ENCODE results near the gene AOPEP.

Gene AOPEP

DNA sequence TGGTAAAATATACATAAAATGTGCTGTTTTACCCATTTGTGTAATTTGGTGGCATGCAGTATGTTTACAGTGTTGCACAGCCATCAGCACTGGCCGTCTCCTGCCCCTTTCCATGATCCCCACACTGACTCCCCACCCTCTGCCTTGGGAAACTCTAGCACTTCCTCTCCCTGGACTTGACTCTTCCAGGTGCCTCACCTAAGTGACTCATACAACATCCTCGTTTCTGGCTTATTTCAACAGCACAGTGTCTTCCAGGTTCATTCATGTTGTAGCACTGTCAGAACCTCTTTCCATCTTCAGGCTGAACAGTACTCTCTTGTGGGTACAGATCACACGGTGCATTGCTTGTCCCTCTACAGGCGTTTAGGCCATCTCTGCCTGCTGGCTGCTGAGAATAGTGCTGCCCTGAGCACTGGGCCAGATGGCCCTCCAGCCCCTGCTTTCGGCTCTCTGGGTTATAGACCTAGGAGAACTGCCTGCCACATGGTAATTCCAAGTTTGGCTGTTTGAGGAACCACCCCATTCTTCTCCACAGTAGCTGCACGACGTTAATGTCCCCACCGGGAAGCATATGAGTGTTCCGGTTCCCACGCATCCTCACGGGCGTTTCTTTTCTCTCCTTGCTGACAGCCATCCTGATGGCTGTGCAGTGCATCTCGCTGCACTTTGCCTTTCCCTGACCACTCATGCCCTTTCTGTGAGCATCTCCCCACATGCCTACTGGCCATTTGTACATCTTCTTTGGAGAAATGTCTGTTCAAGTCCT, 379.2 kb downstream of the AOPEP start:
- DNase-seq: no peak

DNA sequence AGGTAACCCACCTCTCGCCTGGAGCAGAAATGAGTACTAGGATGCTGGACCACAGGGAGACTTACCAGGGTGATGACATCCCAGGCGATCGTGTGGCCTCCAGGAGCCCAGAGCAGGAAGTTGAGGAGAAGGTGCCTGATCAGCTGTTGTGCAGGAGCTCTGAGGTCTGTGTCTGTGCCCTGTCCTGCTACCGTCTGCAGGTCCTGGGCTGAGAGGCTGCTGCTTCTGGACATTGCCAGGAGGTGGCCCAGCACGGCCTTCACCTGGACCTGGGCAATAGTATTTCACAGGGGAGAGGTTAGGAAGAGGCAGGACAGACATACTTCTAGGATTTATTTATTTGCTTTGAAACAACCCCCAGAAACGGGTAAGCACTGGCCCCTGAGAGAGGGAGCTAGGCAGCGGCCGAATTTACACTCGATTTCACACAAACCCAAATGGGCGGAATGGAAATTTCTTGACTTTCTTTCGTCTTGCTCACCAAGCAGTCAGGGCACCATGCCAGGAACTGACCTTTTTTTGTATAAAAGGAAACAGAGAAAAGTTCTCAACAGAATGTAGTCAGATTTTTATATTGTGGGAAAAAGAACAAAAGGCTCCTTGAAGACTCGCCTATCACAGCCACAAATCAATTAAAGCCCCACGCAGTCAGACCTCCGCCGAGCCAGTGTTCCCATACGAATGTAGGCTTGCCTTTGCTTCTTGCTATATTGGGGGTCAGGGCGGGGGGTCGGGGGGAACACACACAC, 380.7 kb downstream of the AOPEP start:
- no peak for DNase-seq

DNA sequence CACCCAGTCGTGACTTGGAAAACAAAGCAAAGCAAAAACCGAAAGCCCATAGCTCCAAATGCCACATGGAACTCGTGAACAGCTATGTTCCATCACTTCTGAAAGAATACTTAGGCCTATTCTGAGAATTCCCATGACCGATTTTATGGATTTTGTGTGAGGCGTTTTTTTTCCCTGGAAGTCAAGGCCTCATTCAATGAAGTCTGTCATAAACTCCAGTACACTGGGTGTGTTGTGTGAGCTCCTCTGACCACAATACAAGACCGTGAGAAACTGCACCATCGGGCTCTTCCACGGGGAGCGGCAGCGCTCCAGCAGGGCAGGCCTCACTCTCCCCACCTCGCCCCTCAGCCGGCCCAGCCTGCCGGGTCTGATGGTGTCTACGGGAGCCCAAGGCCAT, 381.5 kb downstream of the AOPEP start:
- DNase-seq: no peak

DNA sequence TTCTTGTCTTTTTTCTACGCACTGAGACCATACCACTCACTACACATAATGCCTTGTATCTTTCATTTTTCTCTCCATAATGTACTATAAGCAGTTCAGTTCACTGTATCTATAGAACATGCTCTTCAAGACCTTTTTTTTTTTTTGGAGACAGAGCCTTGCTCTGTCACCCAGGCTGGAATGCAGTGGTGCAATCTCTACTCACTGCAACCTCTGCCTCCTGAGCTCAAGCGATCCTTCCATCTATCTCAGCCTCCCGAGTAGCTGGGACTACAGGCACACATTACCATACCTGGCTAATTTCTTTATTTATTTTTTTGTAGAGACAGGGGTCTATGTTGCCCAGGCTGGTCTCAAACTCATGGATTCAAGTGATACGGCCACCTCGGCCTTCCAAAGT, 382.3 kb downstream of the AOPEP start:
- no peak for DNase-seq

DNA sequence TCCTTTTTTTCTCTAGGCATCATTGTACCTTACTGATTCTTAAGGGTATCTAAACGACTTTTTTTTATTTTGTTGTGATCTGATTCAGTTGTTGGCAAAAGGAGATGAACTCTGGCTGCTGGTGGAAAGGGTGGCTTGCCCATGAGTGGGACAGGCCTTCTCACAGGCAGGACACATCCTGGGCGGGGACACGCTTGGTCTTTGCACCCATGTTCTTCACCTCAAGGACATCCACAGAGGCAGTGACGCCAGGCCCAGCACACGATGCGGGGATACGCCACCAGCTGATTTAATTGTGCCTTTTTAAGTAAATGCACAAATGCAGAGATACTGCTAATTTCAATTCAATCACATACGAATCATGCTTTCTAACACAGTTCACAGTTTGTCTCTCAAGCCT, 383.0 kb downstream of the AOPEP start:
- DNase-seq: no peak

DNA sequence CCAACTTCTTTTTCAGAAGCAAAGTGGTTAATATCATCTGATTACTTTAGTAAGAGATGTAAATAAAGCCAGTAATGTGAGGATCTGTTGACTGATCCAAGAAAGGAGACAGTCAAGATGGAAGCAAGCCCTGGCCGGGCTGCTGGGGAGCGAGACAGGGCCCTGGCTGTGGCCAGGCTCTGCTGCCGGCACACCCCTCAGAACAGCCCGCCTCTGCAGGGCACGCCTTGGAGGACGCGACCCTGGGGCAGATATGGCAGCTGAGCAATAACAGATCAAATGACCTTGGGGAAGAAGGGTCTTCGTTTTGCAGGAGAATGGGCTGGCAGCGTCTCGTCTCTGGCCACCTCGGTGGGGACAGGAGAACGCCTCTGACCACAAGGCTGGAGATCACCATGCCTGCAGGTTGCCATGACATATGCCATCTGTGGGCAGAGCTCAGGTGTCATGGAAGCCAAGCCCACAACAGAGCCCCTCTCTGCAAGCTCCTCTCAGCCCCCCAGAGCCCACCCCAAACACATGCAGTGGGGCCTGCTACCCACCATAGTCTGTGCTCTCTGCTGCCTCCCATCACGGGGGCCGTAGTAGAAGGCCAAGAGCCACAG, 384.5 kb downstream of the AOPEP start:
- DNase-seq: no peak

DNA sequence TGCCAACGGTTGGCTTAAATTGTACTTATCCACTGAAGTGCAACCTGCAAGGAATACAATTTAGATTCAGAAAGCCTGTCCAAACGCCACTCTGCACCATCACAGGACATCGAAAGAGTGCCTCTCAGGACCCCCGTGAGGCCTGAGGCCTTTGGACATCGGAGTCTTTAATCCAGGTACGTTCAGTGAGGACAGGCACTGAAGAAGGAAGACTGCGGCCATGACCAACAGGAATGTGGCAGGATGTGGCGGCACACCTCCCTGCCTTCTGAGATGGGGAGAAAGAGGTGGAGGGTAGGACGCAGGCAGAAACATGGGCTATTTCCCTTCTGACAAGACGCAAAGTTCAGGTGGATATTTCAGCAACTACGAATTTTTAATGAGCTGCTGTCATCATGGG, 385.2 kb downstream of the AOPEP start:
- no peak for DNase-seq

DNA sequence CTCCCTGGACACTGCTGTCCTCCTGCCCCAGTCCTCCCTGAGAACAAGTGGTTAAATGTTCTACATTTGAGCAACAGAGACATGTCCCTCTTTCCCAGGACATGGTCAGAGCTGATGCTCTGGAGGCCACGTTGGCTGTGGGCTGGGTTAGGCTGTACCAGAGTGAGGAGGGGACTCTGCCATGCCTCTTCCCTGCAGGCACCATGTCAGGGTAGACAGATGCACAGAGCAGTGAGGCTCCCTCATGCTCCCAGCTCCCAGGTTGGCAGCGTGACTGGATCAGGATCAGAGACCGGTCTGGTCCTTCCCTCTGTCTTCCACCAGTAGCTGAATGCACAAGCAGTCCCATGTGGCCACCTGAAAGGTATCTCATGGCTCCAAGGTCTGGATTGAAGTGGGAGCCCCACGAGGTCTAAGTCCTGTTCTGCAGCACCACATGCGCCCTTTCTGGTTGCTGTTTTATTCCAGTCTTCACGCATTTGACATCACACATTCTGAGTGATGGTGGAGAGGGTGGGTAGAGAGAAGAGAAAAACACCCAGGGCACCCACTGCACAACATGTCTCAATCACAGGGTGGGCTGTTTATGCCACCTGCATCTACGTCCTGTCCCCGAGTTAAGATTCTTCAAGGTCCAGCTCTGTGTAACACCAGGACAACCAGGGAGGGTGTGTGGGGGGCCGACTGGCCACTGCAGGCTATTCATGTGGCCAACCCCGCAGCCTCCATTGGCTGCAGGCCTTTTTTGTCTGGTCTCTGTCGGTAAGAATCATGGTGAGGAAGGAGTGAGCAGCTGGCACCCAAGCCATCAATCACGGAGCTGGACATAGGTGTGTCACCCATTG, 386.2 kb downstream of the AOPEP start:
- no peak for DNase-seq

DNA sequence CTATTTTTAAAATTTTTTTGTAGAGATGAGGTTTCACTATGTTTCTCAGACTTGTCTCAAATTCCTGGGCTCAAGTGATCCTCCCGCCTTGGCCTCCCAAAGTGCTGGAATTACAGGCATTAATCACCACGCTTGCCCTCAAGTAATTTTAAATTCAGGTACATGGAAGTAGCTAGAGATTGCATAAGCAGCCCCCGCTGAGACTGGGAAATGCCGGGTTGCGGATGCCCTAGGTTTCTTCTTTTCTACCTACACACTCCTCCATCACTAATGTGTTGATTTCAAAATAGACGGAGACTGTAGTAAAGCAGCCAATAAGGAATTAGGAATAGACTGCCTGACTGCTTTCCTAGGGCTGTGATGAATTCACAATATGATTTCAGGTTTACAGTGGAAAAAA, 388.6 kb downstream of the AOPEP start:
- no peak for DNase-seq

DNA sequence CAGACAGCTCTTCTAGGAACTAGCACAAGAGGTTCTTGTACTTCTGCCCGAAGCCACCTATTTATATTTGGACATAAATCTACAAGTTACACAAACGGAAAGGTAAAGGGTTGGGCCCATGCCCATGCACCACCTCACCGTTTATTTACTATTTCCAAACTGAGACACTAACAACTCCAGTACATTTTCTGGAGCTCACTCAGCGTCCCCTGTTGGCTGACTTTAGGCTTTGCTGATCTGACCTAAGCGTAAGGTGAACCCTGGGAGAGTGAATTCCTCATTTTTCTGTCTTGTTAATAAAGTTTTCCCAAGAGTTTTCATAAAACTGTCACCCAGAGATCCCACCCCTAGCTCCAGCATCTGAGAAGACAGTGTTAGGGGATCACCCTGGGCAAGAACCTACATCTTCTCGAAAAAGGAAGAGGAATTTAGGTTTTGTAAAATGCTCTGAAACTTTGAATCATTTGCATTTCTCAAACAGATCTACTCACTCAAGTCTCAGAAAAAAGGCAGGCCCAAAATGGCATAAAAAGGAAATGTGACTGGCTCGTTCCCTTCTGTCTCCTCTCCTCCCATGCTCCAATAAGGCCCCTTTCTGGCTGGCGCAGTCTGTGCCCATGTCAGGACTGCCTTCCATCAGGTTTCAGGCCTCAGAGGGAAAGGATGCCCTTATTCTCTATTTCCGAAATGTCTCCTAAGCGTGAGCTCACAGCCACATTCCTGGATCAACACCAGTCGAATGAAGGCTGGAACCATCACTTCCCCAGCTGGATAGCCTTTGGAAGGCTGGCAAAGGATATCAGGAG, 389.7 kb downstream of the AOPEP start:
- DNase-seq: no peak

DNA sequence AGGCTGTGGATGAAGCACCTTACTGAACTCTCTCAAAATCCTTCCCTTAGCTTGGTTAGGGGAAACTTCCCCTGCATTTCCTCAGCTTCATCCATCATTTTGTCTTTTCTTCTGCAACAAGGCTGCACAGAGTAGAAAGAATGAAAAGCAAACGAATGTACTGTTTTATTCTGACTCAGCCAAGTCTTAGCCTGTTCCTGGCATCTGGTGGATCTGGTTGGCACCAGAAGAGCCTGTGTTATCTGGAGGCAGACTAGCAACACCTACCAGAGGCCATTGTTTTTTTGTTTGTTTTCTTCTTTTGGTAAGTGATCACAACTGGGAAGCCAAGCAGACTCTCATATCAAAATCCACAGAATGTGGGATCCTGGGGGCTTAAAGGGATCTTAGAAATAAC, 390.3 kb downstream of the AOPEP start:
- DNase-seq: no peak

DNA sequence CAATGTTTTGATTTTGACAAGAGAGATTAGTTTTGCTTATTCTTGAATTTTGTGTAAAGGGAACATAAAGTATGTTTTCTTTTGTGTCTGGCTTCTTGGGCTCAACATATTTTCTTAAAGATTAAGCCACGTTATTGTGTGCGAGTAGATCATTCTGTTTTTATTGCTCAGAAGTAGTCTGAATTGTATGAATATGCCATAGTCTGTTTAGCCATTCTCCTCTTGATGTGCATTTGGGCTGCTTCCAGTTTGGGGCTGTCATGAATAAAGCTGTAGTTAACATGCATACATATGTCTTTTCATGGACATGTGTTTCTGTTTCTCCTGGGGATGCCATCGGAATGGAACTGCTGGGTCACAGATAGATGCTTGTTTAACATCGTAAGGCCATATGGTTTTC, 392.1 kb downstream of the AOPEP start:
- no peak for DNase-seq

DNA sequence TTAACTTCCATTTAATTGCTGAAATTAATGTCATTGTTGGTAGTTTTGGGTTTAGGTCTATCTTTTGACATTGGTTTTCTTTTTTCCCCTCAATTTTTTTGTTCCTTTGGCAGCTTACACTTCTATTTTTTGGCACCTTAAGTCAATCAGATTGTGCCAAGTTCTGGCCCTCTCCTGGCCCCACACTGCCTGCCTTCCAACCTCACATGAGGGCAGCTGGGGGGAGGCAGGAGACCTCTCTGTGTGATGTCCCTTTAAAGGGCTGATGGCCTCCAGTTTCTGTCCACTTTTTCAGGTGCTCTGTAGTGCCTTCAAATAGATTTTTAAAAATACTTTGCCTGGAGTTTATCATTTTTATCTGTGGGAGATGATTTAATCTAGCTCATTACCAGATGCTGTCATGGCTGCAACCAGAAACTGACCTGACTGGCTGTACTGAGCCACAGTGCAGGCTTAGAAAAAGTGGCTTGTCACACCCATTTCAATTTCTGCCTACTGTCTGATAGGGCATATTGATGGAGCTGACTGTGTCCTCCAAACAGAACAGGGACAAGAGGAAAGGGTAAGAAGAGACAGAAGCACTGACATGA, 394.4 kb downstream of the AOPEP start:
- DNase-seq: no peak

DNA sequence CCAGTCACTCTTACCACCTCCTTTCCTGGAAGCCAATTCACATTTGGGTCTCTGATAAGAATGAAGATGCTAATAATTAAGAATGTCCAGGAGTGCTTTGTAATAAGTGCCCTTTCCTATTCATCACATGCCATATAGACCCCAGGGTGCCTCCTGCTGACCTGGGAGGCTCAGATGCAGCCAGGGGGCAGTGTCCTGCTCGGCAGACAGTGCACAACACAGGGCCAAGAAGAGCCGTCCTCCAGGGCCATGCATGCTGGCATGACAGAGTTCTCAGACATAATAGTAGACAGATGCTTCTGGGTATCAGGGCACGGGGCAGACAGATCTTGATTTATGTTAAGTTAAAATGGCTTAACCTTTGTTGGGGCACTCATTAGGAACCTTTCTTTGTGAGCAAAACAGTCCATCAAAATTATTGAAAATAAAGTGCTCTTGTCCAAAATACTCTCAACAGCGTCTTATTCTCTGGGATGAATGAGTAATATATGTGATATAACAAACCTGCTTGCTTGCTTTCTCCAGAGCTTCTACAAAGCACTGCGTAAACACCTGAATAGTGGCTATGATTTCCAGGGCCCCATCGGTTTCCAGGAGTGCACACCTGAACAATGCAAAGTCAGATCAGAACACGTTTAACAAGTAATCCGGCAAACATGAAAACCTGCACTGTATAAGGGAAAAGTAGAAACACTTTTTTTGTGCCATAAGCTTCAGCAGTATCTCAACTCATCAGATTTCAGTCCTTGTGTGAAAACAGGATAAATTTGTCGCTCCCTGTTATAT, 398.3 kb downstream of the AOPEP start:
- no peak for DNase-seq

DNA sequence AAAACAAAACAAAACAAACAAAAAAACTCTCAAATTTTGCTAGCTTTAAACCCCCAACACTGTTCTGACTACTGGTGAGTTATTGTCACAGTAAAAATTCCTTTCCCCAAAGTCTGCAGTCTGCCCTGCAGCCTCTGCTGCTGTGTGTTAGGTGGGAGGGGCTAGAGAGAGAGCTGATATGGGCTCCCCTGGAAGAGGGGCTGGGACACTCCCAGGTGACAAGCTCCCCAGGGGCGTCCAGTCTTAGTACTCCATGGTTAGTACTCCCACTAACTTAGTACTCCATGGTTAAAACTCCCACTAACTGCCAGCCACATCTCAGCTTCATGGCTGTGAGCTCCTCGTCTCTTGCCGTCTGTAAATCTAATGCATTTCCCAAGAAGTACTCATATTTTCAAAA, 399.2 kb downstream of the AOPEP start:
- DNase-seq: no peak

DNA sequence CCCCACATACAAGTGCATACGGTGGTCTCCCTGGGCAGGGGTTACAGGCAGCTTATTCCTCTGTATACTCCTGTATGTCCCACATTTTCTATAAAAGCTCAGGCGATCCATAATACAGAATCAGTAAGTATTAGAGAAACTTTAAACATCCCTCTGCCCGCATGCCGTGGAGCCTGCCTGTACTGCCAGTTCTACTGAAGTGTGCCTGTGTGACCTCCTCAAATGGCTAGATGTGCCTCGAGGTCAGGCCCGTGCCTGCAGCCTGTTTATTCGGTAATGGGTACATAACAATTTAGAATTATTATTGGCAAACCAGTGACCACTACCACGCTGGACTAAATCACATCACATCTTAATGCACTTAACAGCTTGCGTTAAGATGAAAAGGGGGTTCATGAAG, 400.2 kb downstream of the AOPEP start:
- no peak for DNase-seq

DNA sequence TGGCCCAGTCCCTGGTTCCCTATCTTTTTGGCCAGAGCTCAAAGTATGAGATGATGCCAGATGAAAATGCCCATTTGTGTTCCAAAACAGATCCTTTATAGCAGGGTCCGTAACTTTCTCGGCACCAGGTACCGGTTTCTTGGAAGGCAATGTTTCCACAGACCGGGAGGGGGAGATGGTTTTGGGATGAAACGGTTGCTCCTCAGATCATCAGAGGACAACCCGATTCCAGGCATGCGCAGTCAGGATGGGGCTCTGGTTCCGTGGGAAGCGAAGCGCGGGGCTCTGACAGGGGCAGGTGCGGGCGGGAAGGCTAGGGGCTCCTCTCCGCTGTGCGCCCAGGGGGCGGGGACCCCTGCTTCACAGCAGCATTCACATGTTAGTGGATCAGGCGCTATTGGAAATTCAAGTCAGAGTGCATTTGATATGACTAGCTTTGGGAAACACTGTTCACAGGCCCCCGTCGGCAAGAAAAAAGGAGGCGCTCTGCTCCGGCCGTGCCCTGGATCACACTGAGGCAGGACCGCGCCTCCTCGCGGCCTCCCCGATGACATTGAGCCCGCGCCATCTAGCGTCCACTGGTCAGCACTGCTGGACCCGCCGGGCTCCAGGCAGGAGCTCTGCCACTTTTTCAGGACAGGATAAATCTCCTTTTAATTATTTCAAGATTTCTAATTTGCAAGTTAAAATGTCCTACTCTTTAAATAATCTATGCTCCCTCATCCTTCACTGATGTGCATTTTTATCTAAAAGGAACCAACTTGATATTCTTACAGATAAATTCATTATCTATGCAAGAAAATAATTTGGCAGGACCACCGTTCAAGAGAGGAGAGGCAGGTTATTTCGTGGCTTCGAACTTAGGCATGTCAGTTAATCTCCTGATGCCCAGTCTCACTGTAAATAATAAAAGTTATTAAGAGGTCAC, 401.0 kb downstream of the AOPEP start:
- no peak for DNase-seq

DNA sequence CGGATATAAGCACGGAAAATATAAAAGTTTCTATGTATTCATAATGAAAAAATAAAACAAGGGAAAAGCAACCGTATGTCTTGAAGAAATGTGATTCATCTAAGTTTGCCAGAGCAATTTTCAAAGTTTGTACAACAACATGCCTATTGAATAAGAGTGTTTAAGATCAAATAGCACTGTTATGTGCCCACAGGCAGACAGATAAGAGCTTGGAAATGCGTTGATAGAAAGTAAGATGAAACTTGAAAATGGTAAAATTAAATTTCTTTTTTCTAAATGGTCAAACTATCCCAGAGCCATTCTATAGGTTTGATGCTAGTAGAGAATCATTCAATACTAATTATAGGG, 401.7 kb downstream of the AOPEP start:
- DNase-seq: no peak

DNA sequence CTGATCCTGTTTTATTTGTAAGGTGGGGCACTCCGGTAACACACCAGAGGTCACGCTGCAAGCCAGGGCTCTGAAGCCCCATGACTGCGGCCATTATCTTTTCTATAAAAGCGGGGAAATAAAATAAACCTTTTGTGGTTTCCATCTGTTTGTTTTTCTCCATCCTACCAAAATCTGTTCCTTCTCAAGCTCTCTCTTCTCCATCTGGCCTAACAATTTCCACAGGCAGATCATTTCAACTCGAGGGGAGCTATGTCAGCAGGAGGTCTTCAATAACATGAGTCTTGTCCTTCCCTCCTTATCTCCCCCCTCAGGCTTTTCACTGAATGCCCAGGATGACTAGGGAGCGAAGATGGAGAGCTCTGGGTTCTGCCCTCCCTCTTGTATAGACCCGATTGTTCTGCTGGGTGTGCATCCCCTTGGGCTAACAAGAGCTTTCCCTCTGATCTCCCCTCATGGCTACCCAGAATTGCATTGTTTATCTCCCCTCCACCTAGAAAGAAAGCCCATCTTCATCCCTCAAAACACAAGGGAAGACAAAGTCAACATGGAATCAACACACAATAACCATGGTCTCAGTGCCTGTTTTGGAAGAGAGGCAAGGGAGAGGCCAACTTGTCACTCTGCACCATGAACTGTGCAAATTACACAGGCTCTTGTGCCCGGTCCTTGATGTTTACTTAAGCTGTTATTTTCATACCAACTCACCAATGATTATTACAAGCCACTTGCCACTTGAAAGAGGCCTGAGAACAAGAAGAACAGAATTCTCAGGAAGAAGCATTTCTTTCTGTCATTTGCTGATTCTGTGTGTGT, 403.2 kb downstream of the AOPEP start:
- no peak for DNase-seq

All from MV-4-11 (cell line).